Subcutaneous adipose tissue (tissue), 4 donors: ENCODE results near the gene PIK3C3. TPM values are rescaled to one million over a fixed set of nuclear protein-coding genes. Genes with fewer than 3 reads are reported as not detected.

Source experiments
- total RNA-seq, 4 donors: library from RNA; depleted of rRNA; stranded (reverse); fragments of >200 nt; gene quantifications; one replicate each; pipeline ENCODE4 v1.1.0, GENCODE V29; 2016
- TF ChIP-seq, protein P1 (sequence below): fragments of 450-650 bp; IDR thresholded peaks from one replicate; pipeline ENCODE4 v1.5.1; 2016; ENCODE audit warnings: low read depth, mild to moderate bottlenecking, control low read depth, antibody characterized with exemption, moderate library complexity

Gene PIK3C3
- total RNA-seq, 4 donors from 2014 or later: 41.1 to 60.1 (median 47.6) TPM

DNA sequence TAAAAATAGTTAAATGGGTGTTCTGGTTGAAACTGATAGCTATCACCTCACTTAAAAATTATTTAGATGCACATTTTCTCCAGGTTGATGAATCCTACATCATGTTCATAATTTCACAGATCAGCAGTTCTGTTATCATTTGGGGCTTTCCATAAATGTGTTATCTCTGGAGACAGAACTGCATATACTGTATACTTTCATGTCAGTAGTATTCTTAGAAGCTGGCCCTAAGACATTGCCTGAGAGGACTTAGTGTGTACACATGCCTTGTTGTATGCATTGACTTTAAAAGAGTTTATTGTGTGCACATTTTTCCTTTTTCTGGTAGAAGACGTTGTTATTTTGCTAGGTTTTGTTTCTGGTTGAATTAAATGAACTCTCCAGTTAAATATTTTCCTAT is 41.0 kb downstream of the PIK3C3 start:
- TF ChIP-seq, protein P1, sequence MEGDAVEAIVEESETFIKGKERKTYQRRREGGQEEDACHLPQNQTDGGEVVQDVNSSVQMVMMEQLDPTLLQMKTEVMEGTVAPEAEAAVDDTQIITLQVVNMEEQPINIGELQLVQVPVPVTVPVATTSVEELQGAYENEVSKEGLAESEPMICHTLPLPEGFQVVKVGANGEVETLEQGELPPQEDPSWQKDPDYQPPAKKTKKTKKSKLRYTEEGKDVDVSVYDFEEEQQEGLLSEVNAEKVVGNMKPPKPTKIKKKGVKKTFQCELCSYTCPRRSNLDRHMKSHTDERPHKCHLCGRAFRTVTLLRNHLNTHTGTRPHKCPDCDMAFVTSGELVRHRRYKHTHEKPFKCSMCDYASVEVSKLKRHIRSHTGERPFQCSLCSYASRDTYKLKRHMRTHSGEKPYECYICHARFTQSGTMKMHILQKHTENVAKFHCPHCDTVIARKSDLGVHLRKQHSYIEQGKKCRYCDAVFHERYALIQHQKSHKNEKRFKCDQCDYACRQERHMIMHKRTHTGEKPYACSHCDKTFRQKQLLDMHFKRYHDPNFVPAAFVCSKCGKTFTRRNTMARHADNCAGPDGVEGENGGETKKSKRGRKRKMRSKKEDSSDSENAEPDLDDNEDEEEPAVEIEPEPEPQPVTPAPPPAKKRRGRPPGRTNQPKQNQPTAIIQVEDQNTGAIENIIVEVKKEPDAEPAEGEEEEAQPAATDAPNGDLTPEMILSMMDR: no peak

DNA sequence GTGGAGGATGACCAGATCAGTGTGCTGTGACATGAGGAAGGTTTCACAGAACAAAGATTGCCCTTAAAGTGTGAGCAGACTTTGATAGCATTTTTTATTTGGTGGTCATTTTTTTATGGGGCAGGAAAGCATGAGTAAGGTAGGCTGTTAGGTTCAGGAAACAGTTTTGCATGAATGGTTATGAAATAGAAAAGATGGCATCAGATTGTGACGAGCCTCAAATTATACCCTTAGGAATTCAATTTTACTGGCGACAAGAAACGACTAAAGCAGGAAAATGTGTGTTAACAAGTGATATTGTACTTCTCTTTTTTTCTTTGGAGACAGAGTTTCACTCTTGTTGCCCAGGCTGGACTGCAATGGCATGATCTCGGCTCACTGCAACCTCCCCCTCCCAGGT is 44.7 kb downstream of the PIK3C3 start:
- TF ChIP-seq, protein P1: no peak

DNA sequence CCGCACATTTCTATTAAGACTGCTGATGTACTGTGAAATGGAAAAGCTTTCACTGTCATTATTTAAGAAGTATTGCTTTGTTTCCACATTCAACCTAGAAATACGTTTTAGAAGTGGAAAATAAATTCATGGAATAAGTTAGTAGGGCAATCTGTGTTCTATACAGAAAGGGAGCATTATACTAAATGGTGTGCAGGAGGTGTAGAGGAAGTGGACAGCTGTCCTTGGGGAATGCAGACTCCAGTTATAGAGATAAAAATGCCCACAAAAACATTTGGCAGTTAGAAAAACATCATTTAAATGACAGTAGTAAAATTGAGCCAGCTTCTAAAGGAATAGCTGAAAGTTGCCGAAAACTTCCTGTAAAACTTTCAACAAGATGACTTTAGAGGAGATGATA is 46.8 kb downstream of the PIK3C3 start:
- TF ChIP-seq, protein P1: no peak

DNA sequence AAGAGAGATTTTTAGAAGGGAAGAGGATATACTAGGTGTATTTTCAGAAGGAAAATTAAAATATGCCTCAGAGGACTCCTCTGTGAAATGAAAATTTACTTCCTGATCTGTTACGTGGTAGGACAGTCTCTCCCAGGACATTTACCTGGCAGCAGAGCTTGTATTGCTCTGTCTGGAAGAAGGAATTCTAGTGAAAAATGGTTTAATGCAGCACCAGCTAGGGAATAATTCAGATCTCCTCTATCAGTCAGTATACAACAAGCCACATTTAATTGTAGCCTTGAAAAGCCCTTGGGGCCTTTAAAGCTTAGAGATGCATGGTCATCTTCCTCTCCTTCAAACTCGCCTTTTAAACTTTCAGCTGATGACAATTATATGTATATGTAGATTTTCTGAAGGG is 49.6 kb downstream of the PIK3C3 start:
- TF ChIP-seq, protein P1: no peak

DNA sequence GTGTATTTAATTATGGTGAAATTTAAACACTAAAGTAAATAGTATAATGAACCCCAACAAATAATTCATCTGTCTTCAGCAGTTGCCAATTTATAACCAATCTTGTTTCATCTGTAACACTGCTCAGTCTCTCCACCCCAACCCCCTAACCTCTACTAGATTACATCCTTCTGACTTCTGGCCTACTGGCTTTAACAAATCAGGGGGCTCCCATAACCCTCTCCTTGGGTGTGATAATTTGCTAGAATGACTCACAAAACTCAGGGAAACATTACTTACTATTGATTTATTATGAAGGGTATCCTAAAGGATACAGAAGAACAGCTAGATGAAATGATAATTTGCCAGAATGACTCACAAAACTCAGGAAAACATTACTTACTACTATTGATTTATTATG is 50.7 kb downstream of the PIK3C3 start:
- TF ChIP-seq, protein P1: no peak

DNA sequence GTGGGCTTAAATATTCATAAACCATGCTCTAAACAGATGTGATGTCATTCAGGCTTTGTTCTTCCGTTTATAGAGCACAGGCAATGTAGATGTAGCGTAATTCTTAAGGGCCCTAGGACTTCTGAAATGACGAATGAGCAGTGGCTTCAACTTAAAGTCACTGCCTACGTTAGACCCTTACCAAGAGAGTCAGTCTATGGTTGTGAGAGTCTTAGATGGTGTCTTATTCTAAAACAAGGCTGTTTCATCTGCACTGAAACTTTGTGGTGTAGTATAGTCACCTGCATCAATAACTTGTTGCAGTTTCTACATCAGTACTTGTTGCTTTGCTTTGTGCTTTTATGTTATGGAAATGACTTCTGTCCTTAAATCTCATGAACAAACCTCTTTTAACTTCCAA is 56.0 kb downstream of the PIK3C3 start:
- TF ChIP-seq, protein P1: no peak

DNA sequence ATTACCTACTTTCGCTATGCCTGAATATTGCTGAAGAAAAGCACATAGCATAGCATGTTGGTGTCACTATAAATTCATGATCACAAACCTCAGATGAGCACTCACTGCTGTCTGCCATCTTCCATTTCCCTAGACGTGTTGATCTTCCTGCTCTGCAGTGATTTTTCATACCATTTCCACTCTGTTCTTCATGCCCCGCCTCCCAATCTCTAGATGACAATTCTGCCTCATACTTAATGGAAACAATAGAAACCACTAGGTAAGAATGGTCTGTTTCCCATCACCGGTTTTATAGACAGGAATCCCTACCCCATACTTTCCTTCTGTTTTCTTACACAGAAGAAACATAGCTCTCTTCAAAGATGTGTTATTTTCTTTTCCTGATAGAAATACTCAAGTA is 63.8 kb downstream of the PIK3C3 start:
- TF ChIP-seq, protein P1: no peak

DNA sequence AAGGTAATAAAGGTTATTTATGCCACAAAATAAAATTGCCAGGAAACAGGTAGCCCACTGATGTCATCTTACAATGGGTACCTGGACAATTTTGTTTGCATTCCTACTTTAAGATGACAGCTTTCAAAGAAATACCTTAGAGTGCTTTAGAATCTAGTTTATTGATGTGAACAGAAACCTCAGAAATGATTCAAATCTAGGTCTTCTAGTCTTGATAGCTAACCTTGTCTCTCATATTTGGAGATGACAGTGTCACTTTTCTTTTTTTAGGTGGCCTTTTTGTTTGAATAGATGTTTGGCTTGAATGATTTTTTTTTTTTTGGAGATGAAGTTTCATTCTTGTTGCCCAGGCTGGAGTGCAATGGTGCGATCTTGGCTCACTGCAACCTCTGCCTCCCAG is 69.1 kb downstream of the PIK3C3 start:
- TF ChIP-seq, protein P1: no peak
